SK-N-SH (cell line): ENCODE data around the gene DOCK3.

ENCODE experiments used
- MXI1 ChIP-seq: IDR thresholded peaks from 2 replicates; pipeline ENCODE4 v1.6.1; 2012; ENCODE audit warnings: mild to moderate bottlenecking, low read depth, low read length, improper control_type of control experiment
- RXRA ChIP-seq: IDR thresholded peaks from 2 replicates; pipeline ENCODE4 v1.4.0; 2012; ENCODE audit warnings: low read depth, mild to moderate bottlenecking, borderline replicate concordance
- TF ChIP-seq, protein P1 (sequence below): fragments of 200-600 bp; sonication (generic); IDR thresholded peaks from 2 replicates; pipeline ENCODE4 v1.6.1; 2017; ENCODE audit warnings: antibody characterized with exemption, mild to moderate bottlenecking, moderate library complexity

DNA sequence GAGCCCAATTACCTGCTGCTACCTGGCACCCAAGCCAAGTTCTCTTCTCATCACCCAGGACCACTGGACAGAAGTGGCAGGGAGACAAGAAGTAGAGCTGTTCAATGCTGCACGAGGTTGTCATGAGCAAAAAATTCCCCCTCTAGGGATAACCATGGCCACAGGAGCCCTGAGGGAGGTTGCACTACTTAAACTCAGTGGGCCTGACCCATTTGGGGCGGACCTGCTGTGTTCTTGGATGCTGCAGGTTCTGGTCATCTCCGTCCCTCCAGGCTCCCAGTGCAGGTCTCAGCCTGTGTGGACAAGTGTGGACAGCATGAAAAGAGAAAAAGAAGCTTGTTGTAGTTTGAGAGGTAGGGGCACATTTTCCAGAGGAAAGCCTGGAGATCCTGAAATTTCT, 684.3 kb downstream of the DOCK3 start:
- TF ChIP-seq, protein P1, sequence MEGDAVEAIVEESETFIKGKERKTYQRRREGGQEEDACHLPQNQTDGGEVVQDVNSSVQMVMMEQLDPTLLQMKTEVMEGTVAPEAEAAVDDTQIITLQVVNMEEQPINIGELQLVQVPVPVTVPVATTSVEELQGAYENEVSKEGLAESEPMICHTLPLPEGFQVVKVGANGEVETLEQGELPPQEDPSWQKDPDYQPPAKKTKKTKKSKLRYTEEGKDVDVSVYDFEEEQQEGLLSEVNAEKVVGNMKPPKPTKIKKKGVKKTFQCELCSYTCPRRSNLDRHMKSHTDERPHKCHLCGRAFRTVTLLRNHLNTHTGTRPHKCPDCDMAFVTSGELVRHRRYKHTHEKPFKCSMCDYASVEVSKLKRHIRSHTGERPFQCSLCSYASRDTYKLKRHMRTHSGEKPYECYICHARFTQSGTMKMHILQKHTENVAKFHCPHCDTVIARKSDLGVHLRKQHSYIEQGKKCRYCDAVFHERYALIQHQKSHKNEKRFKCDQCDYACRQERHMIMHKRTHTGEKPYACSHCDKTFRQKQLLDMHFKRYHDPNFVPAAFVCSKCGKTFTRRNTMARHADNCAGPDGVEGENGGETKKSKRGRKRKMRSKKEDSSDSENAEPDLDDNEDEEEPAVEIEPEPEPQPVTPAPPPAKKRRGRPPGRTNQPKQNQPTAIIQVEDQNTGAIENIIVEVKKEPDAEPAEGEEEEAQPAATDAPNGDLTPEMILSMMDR = no peak
- TF ChIP-seq RXRA (no peak), MXI1 (no peak)
